ENCODE measurements around the gene GPHN. TPM values are rescaled to one million over a fixed set of nuclear protein-coding genes. Genes with fewer than 3 reads are reported as not detected.
A peak's percentile ranks its signal among the peaks of the same experiment; 100 is the strongest.

Gene GPHN
- total RNA-seq, 1 donor from 2014 or later: 33.4 TPM

- no peak overlapping the region for H3K27ac ChIP-seq (replicated peaks)
- H3K4me3 ChIP-seq: no peak overlapping the region
- intact Hi-C loops (cut with micrococcal nuclease): no loop called here
- no peak for TF ChIP-seq CTCF (IDR thresholded peaks at IDR 0.05; ENCODE audit: borderline replicate concordance)
- no peaks in the 10 kb centered on the region for H3K36me3 ChIP-seq
- H3K4me1 ChIP-seq: peaks cover 13% of the 10 kb centered on the region
- no peaks in the 10 kb centered on the region for H3K9me3 ChIP-seq (replicated peaks)
- DNase-seq: no peak
- no peaks in the 10 kb centered on the region for H3K27me3 ChIP-seq (ENCODE audit: low read depth)
Observed at GRCh38 chr14:66641861-66642635, 134.1 kb downstream of the GPHN start.

- H3K4me3 ChIP-seq: no peak overlapping the region
- intact Hi-C loops (cut with micrococcal nuclease): no loop called here
- no peak overlapping the region for H3K27ac ChIP-seq (replicated peaks)
- H3K27me3 ChIP-seq (ENCODE audit: low read depth): no peaks in the 10 kb centered on the region
- no peaks in the 10 kb centered on the region for H3K36me3 ChIP-seq
- no peak for TF ChIP-seq CTCF (IDR thresholded peaks at IDR 0.05; ENCODE audit: borderline replicate concordance)
- no peak for DNase-seq
- peaks cover 13% of the 10 kb centered on the region for H3K4me1 ChIP-seq
- H3K9me3 ChIP-seq (replicated peaks): no peaks in the 10 kb centered on the region
Observed at GRCh38 chr14:66643344-66643743, 135.4 kb downstream of the GPHN start.

GRCh38 chr14:66645716-66646115 is 137.8 kb downstream of the GPHN start:
- DNase-seq: no peak
- no peaks in the 10 kb centered on the region for H3K36me3 ChIP-seq
- H3K27ac ChIP-seq (replicated peaks): no peak overlapping the region
- no peaks in the 10 kb centered on the region for H3K9me3 ChIP-seq (replicated peaks)
- intact Hi-C loops (cut with micrococcal nuclease): no loop called here
- H3K4me1 ChIP-seq: peaks cover 24% of the 10 kb centered on the region
- H3K27me3 ChIP-seq (ENCODE audit: low read depth): no peaks in the 10 kb centered on the region
- no peak for TF ChIP-seq CTCF (IDR thresholded peaks at IDR 0.05; ENCODE audit: borderline replicate concordance)
- H3K4me3 ChIP-seq: no peak overlapping the region

- no peak for TF ChIP-seq CTCF (IDR thresholded peaks at IDR 0.05; ENCODE audit: borderline replicate concordance)
- H3K36me3 ChIP-seq: no peaks in the 10 kb centered on the region
- H3K27ac ChIP-seq (replicated peaks): no peak overlapping the region
- no peak for DNase-seq
- peaks cover 35% of the 10 kb centered on the region for H3K4me1 ChIP-seq
- H3K4me3 ChIP-seq: no peak overlapping the region
- intact Hi-C loops (cut with micrococcal nuclease): no loop called here
- H3K27me3 ChIP-seq (ENCODE audit: low read depth): no peaks in the 10 kb centered on the region
- no peaks in the 10 kb centered on the region for H3K9me3 ChIP-seq (replicated peaks)
Observed at GRCh38 chr14:66649498-66649897, 141.6 kb downstream of the GPHN start.

- Histone ChIP-seq H3K27ac (replicated peaks) (peak overlapping the region; percentile 67), H3K27me3 (ENCODE audit: low read depth) (no peaks in the 10 kb centered on the region), H3K4me3 (no peak overlapping the region), H3K36me3 (no peaks in the 10 kb centered on the region), H3K4me1 (peaks cover 35% of the 10 kb centered on the region), H3K9me3 (replicated peaks) (peaks cover under 1% of the 10 kb centered on the region)
- TF ChIP-seq CTCF (IDR thresholded peaks at IDR 0.05; ENCODE audit: borderline replicate concordance): no peak
- DNase-seq: no peak
- intact Hi-C loops (cut with micrococcal nuclease): no loop called here
Observed at GRCh38 chr14:66650491-66650911, 142.6 kb downstream of the GPHN start.

Measured in left ventricle myocardium inferior (tissue), 1 donor.